Measurements from ENCODE around the gene DIAPH1. TPM values are rescaled to one million over a fixed set of nuclear protein-coding genes. Genes with fewer than 3 reads are reported as not detected.

The DIAPH1 gene
- total and polyA plus RNA-seq, 4 donors, result 51.5 to 74.7 (median 70.9) TPM

DNA sequence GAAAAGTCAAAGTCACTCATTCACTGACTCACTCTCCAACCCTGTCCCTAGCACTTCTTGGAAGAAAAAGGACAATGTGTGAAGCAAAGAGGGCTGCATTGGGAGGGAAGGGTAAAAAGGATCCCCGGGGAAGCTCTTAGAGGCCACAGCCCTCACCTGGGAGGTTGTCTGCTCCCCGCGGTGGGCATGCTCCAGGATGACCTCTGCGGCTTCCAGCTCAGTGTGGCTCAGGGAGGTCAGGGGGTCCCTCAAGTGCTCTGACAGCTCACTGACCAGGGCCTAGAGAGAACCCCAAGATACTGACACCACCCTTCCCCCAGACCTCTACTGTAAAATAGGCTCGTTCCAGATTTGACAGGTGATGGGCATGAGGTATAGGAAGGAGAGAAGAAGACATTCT lies 28.4 kb upstream of the DIAPH1 start:
- H3K9me3 ChIP-seq (ENCODE audit: control insufficient read depth in 4 of 4, low read length in 3 of 4), result no peaks in the 10 kb centered on the region
- H3K4me1 ChIP-seq (ENCODE audit: control insufficient read depth in 4 of 4, insufficient read depth in 4 of 4, low read length in 3 of 4), result peaks cover 0 to 4% (median 1%) of the 10 kb centered on the region in 4 donors
- no peak for DNase-seq (ENCODE audit: low spot score)
- WGBS, result 96% methylated on average over 5 of the region's 5 CpGs
- TF ChIP-seq NR2F2 (IDR thresholded peaks at IDR 0.05) (no peak), REST (IDR thresholded peaks at IDR 0.05) (no peak), SP1 (IDR thresholded peaks at IDR 0.05) (no peak), ATF3 (IDR thresholded peaks at IDR 0.05) (no peak), FOXA2 (IDR thresholded peaks at IDR 0.05) (no peak), TAF1 (conservative IDR thresholded peaks at IDR 0.05) (no peak), HNF4A (conservative IDR thresholded peaks at IDR 0.05) (no peak), YY1 (IDR thresholded peaks at IDR 0.05) (no peak), FOXA1 (IDR thresholded peaks at IDR 0.05) (no peak), JUND (IDR thresholded peaks at IDR 0.05) (no peak)
- no peaks in the 10 kb centered on the region for H3K36me3 ChIP-seq (ENCODE audit: control insufficient read depth in 4 of 4, insufficient read depth in 3 of 4, low read depth in 1 of 4, low read length in 3 of 4)
- H3K27me3 ChIP-seq (ENCODE audit: control insufficient read depth in 4 of 4, insufficient read depth in 4 of 4, low read length in 3 of 4), result no peaks in the 10 kb centered on the region
- no peak overlapping the region for H3K4me3 ChIP-seq (ENCODE audit: low read depth in 1 of 3, low read length in 3 of 3)
- H3K9ac ChIP-seq (ENCODE audit: low read depth in 1 of 2, low read length in 2 of 2), result no peak overlapping the region
- no peak overlapping the region for H3K27ac ChIP-seq (ENCODE audit: low read depth in 1 of 2, low read length in 2 of 2)

DNA sequence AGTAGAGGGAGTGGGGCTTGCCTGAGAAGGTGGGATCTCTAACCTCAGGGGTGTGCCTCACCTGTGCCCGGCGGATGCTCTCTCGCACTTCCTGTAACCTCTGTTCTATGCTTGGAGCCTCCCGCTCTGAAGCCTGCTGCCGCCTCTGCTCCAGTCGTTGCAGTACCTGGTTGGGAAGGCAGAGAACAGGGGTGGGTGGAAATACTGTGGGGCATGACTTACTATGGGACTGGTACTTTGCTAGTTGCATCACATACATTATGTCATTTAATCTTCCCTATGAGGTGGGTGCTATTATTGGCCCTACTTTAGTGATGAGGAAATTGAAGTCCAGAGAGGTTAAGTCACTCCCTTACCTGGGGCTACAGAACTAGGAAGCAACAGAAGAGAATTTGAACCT lies 27.2 kb upstream of the DIAPH1 start:
- no peaks in the 10 kb centered on the region for H3K27me3 ChIP-seq (ENCODE audit: control insufficient read depth in 4 of 4, insufficient read depth in 4 of 4, low read length in 3 of 4)
- H3K27ac ChIP-seq (ENCODE audit: low read depth in 1 of 2, low read length in 2 of 2), result no peak overlapping the region
- no peak overlapping the region for H3K4me3 ChIP-seq (ENCODE audit: low read depth in 1 of 3, low read length in 3 of 3)
- TF ChIP-seq HNF4G (IDR thresholded peaks at IDR 0.05), result no peak
- TF ChIP-seq GABPA (IDR thresholded peaks at IDR 0.05 in 1 of 2, conservative IDR thresholded peaks at IDR 0.05 in 1 of 2), result no peak
- no peak for TF ChIP-seq RXRA (IDR thresholded peaks at IDR 0.05)
- no peak for TF ChIP-seq FOXA1 (IDR thresholded peaks at IDR 0.05)
- TF ChIP-seq JUND (IDR thresholded peaks at IDR 0.05), result no peak
- H3K4me1 ChIP-seq (ENCODE audit: control insufficient read depth in 4 of 4, insufficient read depth in 4 of 4, low read length in 3 of 4), result peaks cover 0 to 4% (median 1%) of the 10 kb centered on the region in 4 donors
- H3K36me3 ChIP-seq (ENCODE audit: control insufficient read depth in 4 of 4, insufficient read depth in 3 of 4, low read depth in 1 of 4, low read length in 3 of 4), result no peaks in the 10 kb centered on the region
- H3K9me3 ChIP-seq (ENCODE audit: control insufficient read depth in 4 of 4, low read length in 3 of 4), result no peaks in the 10 kb centered on the region
- WGBS, result 94% methylated on average over 6 of the region's 6 CpGs
- no peak for DNase-seq (ENCODE audit: low spot score)
- H3K9ac ChIP-seq (ENCODE audit: low read depth in 1 of 2, low read length in 2 of 2), result no peak overlapping the region

DNA sequence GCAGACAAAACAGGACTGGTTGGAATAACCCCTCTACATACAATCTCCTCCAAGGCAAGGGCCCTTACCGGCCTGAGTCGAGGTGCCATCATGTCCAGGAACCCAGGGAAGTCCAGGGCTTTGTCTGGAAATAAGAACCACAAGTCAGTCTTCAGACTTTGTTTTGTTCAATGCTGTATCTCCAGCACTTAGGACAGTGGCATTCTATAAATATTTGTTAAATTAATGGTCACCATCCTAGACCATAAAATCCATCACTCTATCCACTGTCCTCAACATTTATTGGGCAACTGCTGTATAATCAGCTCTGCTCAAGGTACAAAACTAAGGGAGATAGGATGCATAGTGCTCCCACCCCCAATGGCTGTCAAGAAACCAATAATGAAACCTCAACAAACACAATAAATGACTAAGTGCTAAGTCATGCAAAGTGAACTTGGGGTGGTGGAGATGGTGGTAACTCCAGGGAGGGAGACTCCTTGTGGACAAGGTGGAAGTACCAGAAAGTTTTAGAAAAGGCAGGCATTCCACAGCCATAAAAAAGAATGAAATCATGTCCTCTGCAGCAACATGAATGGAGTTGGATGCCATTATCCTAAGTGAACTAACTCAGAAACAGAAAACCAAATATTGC lies 23.0 kb upstream of the DIAPH1 start:
- Histone ChIP-seq H3K36me3 (ENCODE audit: control insufficient read depth in 4 of 4, insufficient read depth in 3 of 4, low read depth in 1 of 4, low read length in 3 of 4) (no peaks in the 10 kb centered on the region), H3K27me3 (ENCODE audit: control insufficient read depth in 4 of 4, insufficient read depth in 4 of 4, low read length in 3 of 4) (no peaks in the 10 kb centered on the region), H3K4me1 (ENCODE audit: control insufficient read depth in 4 of 4, insufficient read depth in 4 of 4, low read length in 3 of 4) (peaks cover 5 to 11% (median 9%) of the 10 kb centered on the region in 4 donors), H3K4me3 (ENCODE audit: low read depth in 1 of 3, low read length in 3 of 3) (no peak overlapping the region), H3K9me3 (ENCODE audit: control insufficient read depth in 4 of 4, low read length in 3 of 4) (no peaks in the 10 kb centered on the region), H3K9ac (ENCODE audit: low read depth in 1 of 2, low read length in 2 of 2) (no peak overlapping the region), H3K27ac (ENCODE audit: low read depth in 1 of 2, low read length in 2 of 2) (no peak overlapping the region)
- WGBS, result 94% methylated on average over 2 of the region's 2 CpGs
- DNase-seq (ENCODE audit: low spot score), result no peak
- TF ChIP-seq JUND (IDR thresholded peaks at IDR 0.05), result no peak
- no peak for TF ChIP-seq YY1 (IDR thresholded peaks at IDR 0.05)
- no peak for TF ChIP-seq TAF1 (conservative IDR thresholded peaks at IDR 0.05)
- no peak for TF ChIP-seq REST (IDR thresholded peaks at IDR 0.05)
- TF ChIP-seq, protein P1, sequence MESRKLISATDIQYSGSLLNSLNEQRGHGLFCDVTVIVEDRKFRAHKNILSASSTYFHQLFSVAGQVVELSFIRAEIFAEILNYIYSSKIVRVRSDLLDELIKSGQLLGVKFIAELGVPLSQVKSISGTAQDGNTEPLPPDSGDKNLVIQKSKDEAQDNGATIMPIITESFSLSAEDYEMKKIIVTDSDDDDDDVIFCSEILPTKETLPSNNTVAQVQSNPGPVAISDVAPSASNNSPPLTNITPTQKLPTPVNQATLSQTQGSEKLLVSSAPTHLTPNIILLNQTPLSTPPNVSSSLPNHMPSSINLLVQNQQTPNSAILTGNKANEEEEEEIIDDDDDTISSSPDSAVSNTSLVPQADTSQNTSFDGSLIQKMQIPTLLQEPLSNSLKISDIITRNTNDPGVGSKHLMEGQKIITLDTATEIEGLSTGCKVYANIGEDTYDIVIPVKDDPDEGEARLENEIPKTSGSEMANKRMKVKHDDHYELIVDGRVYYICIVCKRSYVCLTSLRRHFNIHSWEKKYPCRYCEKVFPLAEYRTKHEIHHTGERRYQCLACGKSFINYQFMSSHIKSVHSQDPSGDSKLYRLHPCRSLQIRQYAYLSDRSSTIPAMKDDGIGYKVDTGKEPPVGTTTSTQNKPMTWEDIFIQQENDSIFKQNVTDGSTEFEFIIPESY (IDR thresholded peaks at IDR 0.05), result no peak
- TF ChIP-seq SP1 (IDR thresholded peaks at IDR 0.05), result no peak
- TF ChIP-seq FOXA2 (IDR thresholded peaks at IDR 0.05), result no peak
- no peak for TF ChIP-seq ATF3 (IDR thresholded peaks at IDR 0.05)
- no peak for TF ChIP-seq HNF4A (conservative IDR thresholded peaks at IDR 0.05)
- no peak for TF ChIP-seq CTCF (IDR thresholded peaks at IDR 0.05; ENCODE audit: low read depth, low read length, missing input control)
- TF ChIP-seq NR2F2 (IDR thresholded peaks at IDR 0.05), result no peak

Measured in liver (tissue), 9 donors.